Measurements from ENCODE around the gene TMEM9. TPM values are rescaled to one million over a fixed set of nuclear protein-coding genes. Genes with fewer than 3 reads are reported as not detected.

TMEM9 gene
- polyA plus RNA-seq, 4 donors: 144 to 179 (median 151) TPM

DNA sequence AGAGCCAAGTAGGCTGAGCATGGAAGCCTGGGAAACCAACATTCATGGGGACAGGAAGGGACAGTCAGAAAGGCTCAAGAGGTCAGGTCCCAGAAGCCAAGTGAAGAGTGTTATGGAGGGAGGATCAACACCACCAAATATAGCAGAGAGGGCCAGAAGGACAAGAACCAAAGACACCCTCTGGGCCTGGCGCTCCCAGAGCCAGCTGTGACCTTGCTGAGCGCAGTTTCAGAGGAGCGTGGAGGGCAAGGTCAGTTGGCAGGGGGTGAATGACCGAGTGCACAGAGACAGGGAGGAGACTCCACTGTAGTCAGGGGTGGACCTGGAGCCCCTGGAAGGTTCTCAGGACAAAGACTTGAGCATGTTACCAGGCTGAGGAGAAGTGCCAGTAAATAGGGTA lies 22.9 kb downstream of the TMEM9 start:
- no peak for DNase-seq (ENCODE audit: low read depth in 4 of 4, low spot score in 3 of 4)

DNA sequence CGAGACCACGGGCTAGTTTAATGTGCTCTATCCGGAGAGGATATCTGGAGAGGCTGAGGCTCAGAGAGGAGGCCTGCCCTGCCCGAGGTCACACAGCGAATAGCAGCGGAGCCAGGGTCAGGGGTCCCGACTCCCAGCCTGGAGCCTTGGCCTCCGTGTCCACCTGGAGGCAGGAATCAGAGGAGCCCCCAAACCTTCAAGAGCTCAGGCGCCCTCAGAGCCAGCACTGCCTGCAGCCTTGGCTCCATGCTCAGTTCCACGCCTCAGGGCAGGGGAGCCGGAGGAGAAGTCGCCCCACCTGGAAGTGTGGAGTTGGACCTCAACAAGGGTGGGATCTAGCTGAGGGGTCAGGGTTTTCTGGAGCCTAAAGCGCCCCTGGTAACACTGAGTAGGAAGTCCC lies 25.3 kb downstream of the TMEM9 start:
- no peak for DNase-seq (ENCODE audit: low read depth in 4 of 4, low spot score in 3 of 4)

DNA sequence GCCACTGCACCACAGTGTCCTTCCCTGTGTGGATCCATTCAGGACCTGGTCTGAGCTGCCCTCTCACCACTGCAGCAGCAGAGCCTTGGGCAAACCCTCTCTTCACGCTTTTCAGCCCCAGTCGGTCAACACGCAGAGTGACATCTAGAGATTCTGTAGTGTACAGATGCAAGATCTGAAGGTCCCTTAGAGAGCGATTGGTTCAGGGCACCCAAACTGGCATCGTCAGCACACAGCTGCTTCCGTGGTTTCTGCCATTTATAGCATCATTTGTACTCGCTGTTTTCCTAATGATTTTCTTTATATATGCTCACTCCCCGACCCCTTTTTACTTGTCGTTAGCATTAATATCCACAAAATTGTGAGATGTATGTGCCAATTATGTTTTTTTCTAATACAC lies 25.8 kb downstream of the TMEM9 start:
- no peak for DNase-seq (ENCODE audit: low read depth in 4 of 4, low spot score in 3 of 4)

DNA sequence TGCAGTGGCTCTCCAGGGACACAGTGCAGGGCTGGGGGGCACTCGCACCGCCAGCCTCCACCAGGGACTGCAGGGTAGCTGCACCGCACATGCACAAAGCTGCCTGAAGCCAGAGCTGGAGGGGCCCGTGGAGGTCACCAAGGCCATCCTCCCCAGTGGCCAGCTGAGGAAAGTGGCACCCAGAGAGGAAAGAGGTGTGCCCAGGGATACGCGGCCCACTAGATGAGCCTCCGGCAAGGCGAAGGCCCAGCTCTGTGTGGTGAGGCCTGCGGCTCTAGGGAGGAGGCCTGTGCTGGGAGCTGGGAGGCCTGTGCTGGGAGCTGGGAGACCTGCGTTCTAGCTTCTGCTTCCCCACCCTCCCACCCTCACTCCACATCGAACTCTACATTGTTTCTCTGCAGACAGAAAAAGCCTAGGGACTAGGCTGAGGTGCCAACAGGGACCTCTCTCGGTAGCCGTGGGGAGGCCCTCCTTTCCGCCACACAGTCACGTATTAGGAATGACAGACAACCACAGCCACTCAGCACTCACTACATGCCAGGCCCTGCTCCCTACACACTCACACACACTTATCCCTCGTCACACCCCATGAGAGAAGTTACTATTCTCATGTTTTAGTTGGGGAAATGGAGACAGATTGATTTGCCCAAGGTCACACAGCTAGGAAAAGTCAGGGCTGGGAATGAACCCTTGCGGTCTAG lies 26.4 kb downstream of the TMEM9 start:
- DNase-seq (ENCODE audit: low read depth in 4 of 4, low spot score in 3 of 4): no peak

DNA sequence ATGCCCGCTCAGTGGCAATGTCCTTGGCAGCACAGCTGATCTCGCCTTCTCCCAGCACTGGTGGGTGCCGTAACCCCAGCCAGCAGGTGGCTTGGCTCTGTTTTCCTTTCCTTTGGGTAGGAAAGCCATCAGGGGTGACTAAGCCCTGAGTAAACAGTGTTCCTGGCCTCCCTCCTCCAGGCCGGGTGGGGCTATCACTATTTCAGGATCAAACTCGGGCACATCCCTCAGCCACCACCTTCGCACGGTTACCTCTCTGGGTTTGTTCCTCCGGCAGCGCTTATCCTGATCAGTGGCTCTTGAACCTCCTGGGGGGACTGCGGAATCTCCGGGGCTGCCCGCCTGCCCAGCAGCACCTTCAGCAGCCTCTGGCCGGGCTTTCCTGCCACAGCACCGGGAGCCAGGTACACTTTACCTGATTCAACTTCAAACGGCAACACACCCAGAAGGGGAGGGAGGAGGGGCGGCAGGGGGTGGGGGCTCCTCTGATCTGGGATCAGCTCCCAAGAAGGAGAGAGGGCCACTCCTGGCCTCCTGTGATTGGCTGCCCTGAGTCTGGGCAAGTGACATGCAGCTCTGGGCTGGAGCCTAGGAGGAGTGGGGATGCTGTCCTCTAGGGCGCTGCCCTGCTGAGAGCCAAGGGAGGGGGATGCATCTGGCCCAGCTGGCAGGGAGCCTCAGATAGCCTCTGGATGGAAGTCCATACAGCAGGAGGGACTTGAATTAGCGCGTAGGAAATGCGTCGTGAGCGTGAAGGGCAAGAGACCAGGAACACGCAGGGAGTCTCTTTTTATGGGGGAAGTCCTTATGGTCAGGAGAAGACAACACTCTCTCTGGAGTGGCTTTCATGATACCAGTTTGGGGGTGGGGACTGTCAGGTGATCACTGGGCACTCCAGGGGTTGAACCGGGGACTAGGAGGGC lies 27.2 kb downstream of the TMEM9 start, which contains the start of gene ASCL5:
Gene ASCL5 (minus strand): TSS at position 353 of the 923 bp plus-strand sequence. CDS start 11,812 bp downstream, outside the sequence.
- no peak for DNase-seq (ENCODE audit: low read depth in 4 of 4, low spot score in 3 of 4)

DNA sequence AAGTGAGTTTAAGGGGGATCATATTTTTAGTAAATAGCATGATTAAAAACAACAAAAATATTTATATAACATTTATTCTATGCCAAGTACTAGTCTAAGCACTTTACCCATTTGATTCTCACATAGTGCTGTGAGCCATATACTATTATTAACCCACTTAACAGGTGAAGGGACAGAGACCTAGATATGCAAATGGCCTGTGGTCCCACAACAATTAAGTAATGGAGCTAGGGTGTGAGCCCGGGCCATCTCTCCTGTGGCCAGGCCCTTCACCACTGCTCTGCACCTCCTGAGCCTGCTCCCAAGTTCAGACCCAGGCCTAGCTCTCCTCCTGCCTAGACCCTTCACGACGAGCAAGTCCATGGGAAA lies 27.8 kb downstream of the TMEM9 start:
- DNase-seq (ENCODE audit: low read depth in 4 of 4, low spot score in 3 of 4): no peak

DNA sequence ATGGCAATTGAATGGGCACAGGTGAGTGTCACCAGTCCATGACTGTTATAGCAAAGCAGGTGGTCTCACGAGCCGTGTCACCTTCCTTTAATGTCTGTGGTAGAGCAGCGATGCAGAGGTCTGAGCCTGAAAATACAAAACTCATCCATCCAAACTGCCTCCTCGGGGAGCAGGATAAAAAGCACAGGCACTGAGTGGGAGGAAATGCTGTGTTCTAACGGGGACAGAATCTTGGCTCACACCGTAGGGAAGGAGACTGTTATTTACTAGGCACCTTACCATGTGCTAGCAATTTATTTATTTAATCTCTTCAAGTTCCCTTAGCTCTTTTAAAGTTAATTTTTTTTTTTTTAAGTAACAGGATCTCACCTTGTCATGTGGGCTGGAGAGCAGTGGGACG lies 28.5 kb downstream of the TMEM9 start:
- DNase-seq (ENCODE audit: low read depth in 4 of 4, low spot score in 3 of 4): no peak

DNA sequence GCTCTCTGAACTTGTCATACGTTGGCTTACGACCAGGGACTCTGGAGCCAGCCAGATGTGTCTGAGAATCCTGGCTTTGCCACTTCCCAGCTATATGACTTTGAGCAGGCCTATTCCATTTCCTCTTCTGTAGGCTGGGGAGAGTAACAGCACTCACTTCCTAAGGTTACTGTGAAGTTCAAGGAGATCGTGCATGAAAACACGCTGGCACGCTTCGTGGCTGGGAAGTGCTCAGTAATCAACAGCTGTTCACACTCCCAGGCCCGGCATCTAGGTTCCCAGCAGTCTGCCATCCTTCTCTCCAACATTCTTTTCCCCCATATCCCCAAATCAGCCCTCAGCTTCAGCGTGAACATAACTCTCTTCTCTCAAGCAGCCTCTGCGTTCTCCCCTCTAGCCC lies 29.3 kb downstream of the TMEM9 start:
- no peak for DNase-seq (ENCODE audit: low read depth in 4 of 4, low spot score in 3 of 4)

DNA sequence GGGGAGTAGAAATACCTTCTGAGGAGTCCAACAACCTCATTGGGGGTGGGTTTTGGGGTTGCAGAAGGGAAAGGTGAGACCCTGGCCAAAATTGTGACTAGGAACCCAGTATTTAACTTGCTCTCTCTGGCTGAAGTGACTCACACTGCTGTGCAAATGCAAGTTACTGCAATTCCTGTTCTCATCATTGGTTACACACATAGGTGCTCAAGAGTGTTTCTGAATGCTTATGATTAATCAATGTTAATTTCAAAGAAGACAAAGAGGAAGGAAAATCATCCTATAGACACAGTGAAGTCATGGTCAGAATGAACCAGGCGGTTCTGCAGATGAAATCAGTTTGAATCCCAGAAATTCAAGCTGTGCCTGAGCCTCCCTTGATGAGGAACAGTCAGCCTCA lies 30.4 kb downstream of the TMEM9 start:
- DNase-seq (ENCODE audit: low read depth in 4 of 4, low spot score in 3 of 4): no peak

DNA sequence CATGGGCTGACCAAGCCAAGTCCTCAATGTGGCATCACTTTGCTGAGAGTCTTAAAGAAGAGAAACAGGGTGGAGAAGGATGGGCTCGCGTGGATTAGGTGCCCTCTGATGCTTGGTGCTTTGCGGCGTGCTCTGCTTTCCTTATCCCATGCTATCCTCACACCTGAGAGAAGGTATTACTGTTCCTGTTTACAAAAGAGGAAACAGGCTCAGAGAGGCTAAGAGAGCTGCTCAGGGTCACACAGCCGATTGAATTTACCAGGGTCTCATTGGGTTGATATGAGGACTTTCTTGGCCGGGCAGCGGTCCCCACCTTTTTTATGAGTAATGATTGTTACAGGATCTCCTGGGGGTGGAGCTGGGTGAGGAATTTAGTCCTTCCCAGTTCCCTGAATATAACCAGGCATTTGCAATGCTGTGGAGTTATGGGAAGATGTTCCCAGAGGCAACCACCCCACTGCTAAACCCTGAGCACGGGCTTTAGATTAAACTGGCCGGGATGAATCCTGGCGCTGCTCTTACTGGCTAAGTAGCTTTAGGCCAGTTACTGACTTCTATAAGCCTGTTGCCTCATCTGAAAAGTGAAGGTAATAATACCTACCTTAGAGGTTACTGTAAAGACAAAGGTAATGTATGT lies 31.8 kb downstream of the TMEM9 start:
- DNase-seq (ENCODE audit: low read depth in 4 of 4, low spot score in 3 of 4): no peak

DNA sequence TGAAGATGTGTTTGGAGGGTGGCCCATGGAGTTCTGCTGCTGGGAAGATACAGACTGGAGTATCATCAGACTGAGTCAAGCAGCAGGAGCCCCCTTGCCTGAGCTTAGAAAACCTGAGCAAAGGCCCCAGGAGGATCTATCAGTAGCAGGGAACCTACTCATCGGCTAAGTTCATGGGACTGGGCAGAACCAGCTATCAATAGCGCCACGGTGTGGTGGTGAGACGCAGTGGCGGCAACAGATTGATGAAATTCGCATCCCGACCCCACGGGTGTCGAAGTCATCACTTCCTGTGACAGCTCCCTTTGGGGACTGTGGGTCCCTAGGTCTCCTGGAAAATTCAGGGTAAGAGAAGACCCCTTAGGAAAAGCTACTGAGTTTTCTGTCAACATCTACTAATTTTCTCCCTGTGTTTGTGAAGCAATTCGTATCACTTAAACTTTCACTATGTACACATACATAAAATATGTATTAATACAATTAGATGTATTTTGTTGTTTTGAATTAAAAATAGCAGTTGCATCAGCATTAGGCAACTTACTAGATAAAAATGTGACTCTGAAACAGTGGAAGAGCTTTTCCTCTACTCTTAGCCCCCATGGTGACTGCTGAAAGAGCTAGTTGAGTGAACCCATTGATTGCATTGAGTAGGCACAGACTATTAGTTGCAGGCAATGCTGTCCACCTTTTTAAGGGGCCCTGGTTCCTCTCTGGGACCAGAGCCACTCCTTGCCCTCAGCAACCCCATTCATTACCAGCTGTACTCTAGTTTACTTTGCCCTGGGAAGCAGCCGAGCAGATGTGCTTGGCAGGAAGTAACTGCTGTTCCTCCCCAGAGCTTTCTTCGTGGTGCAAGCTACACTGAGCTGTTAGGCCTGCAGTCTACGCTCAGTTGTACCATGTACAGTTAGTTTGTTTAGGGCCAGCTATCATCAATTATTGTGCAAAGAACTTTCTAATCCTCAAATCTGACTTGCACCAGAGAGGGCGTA lies 34.8 kb downstream of the TMEM9 start:
- no peak for DNase-seq (ENCODE audit: low read depth in 4 of 4, low spot score in 3 of 4)

DNA sequence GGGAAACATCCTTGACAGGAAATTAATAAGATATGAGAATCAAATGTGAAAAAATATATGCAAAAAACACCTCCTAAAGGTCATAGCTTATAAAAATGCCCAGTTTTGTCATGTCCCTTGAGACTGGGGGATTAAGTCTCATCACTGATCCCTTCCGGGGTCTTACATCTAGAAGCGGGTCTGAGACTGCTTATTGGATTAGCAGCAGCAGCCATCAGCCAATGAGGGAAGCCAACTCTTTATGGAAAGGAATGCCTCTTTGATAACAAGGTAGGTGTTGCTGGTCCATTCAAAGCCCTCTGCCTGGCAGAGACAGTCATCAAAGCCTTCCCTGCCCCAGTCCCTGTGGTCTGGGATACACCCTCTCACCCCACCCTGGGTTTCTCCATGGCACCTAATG lies 38.2 kb downstream of the TMEM9 start:
- DNase-seq (ENCODE audit: low read depth in 4 of 4, low spot score in 3 of 4): no peak

DNA sequence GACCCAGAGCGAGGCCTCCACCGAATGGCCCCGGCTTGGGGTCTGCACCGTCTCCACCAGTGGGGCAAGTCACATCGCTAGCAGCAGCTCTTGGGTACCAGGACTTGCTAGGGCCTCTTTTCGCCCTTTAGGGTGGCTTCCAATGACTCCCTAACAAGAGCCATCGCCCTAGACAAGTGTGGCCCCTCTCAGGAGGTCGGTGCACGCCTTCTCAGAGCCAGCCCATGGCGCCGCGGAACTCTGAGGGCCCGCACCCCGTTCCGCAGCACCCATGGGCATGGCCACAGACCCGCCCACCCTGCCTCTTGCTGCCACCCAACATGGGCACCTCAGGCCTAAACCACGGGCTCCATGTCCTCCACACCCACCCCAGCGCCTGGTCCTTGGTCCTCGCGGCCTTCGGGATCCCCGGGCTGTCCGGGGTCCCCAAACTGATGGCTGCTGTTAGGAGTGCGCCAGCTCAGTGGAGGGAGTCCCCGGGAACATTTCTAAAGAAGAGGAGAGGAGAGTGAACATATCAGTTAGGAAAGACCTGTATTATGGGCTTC lies 38.8 kb downstream of the TMEM9 start:
- DNase-seq (ENCODE audit: low read depth in 4 of 4, low spot score in 3 of 4): no peak

DNA sequence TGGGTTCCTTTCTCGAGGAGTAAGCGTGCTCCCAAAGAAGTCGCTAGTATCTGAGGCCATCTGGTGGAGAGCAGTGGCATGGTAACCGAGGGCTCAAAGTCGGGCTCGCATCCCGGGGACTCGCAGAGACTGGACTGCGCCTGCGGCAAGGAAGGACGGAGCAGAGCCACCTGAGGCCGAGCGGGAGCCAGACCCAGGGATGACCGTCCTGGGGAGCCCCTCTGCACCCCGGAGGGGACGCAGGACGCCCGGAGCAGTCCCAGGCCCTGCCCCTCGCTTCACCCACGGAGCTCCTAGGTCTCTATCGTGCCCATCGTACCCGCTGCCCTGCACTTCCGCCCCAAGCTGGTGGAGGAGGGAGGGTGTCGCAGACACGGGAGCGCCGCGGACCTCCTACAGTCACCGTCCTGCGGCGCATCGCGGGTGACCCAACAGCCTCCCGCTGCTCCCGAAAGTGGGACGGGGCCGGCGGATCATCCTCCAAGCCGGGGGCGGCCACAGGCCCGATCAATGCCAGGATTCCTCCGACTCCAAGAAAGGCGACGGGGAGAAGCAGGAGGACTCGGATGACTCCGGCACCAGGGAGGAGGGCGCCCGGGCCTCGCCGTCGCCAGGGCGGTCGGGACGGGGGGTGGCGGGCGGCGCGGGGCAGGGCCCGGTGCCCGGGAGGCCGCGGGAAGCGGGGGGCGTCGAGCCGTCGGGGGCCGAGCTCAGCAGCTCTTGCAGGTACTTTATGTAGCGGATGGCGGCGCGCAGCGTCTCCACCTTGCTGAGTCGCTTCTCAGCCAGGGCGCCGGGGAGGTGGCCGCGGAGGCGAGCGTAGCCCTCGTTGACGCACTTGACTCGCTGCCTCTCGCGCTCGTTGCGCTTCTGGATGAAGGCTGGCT lies 39.8 kb downstream of the TMEM9 start:
- peak; percentile 84 to 93 (median 86) for DNase-seq (ENCODE audit: low read depth in 4 of 4, low spot score in 3 of 4)

DNA sequence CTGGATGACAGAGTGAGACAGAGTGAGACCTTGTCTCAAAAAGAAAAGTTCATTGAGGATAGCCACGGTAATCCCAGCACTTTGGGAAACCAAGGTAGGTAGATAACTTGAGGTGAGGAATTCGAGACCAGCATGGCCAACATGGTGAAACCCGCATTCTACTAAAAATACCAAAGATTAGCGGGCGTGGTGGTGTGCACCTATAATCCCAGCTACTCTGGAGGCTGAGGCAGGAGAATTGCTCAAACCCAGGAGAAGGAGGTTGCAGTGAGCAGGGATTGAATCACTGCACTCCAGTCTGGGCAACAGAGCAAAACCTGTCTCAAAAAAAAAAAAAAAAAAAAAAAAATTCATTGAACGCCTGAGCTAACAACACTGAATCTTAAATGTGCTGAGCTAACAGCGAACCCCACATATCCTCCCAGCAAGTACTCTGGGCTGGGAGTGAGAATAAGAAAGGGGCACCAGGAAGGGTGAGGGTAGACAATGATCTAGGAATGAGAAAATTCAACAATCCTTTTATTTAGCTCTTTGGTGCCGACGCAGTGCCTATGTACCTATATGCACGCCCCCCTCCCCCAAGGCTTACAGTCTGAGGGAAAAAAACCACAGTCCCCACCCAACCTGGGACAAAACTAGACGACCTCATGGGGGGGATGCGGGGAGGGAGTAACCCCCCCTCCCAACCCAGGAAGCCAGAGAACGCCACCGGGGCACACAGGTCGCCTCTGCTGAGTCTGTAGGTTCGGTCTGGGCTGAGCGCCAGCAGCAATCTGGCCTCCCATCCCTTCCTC lies 40.6 kb downstream of the TMEM9 start:
- no peak for DNase-seq (ENCODE audit: low read depth in 4 of 4, low spot score in 3 of 4)

DNA sequence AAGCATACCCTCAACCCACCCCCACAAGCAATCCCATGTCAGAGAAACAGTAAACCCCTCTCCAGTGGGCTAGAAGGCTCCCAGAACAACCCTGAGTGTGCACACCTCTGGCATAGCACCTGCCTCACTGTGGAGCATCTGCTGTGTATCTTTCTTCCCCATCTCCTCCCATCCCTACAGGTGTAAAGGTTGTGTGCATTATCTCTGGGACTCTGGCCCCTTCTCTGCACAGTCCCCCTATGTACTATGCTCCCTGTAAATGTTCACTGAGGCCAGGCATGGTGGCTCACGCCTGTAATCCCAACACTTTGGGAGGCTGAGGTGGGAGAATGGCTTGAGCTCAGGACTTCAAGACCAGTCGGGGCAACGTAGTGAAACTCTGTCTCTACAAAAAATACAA lies 41.3 kb downstream of the TMEM9 start:
- no peak for DNase-seq (ENCODE audit: low read depth in 4 of 4, low spot score in 3 of 4)

DNA sequence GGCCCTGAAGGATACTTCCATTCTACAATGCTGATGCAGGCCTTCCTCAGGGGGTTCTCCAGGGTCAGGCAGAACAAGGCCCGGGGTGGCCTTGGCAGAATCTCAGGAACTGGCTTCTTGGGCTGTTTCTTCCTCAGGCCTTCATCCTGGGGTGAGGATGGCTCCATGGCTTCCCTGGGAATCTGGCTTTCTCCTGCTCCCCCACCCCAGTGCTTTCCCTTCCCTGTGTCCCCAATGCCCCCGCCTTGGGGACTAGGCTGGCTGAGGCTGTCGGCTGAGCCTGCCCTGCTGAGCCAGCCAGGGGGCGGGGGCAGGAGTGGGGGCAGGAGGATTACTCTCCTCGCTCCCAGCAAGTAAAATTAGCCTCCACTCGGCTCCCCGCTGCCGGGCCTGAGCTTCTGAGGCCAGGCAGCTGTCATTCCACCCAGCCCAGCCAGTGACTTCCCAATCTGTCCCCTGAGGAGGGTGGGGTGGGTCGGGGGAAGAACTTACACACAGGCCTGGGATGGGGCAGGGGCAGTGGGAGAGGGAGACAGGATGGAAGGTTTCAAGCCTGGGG lies 42.0 kb downstream of the TMEM9 start, which contains the start of gene CACNA1S:
Gene CACNA1S (minus strand): TSS at position 254 of the 559 bp plus-strand sequence. CDS start 87 bp downstream, at position 167.
- no peak for DNase-seq (ENCODE audit: low read depth in 4 of 4, low spot score in 3 of 4)

DNA sequence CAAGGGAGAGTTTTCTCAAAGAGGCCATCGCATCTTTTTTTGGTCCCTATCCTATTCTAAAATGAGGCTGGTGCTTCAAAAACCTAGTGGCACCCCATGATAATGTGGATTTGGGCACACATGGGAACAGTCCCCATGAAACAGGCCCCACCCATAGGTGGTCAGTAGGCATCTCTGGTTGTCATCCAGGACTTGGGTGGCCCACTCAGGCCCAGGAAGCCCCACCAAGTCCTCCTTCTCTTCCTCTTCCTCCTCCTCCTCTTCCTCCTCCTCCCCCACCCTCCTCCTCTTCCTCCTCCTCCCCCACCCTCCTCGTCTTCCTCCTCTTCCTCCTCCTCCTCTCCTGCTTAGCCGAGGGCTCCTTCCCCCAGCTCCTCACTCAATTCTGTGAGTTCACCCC lies 42.6 kb downstream of the TMEM9 start:
- no peak for DNase-seq (ENCODE audit: low read depth in 4 of 4, low spot score in 3 of 4)
